Lower leg skin (tissue), 3 donors: ENCODE data around the gene NBAS.

ENCODE experiments used
- CTCF ChIP-seq, 3 donors: fragments of 450-650 bp; IDR thresholded peaks; one replicate each; pipeline ENCODE4 v1.5.1; 2016; ENCODE audit warnings: antibody characterized with exemption in 3 of 3, mild to moderate bottlenecking in 3 of 3, moderate library complexity in 2 of 3
- POLR2A ChIP-seq, 2 donors: fragments of 450-650 bp; IDR thresholded peaks; one replicate each; pipeline ENCODE4 v1.6.1; 2016 to 2017; ENCODE audit warnings: antibody characterized with exemption in 2 of 2, mild to moderate bottlenecking in 1 of 2, moderate library complexity in 1 of 2

- no peak for TF ChIP-seq CTCF (IDR thresholded peaks at IDR 0.05)
- no peak for TF ChIP-seq POLR2A (IDR thresholded peaks at IDR 0.05)
These were observed 412.1 kb downstream of the NBAS start for GRCh38 chr2:15149063-15149462.
